HEK293T (cell line): Measurements from ENCODE around the gene YBEY.
"Not testable (repeated sequence)": the region's sequence is repeated elsewhere in the genome, so short reads cannot be mapped to it uniquely, and the experiment has no call there.

ENCODE experiments used
- CTCF ChIA-PET: fragments of 350-600 bp; formaldehyde crosslinking; extraction: SDS; loops from one replicate; lab custom pipeline; 2021; ENCODE audit warnings: antibody characterized with exemption, inconsistent platforms; lab: Yijun Ruan, JAX
- POLR2A ChIA-PET: fragments of 350-600 bp; formaldehyde crosslinking; extraction: SDS; loops from one replicate; lab custom pipeline; 2020; ENCODE audit warnings: antibody characterized with exemption, inconsistent platforms; lab: Yijun Ruan, JAX
- DNase-seq: peaks from one replicate; pipeline ENCODE4 v3.0.0; 2012; ENCODE audit warnings: mixed read lengths; ENCODE audit errors: extremely low spot score
- ARNT ChIP-seq: fragments of 450-650 bp; IDR thresholded peaks from 2 replicates; pipeline ENCODE4 v1.6.1; 2017; ENCODE audit warnings: mild to moderate bottlenecking
- BHLHE40 ChIP-seq: fragments of 450-650 bp; IDR thresholded peaks from 2 replicates; pipeline ENCODE4 v1.6.1; 2016; ENCODE audit warnings: mild to moderate bottlenecking, moderate library complexity, borderline replicate concordance
- CTBP1 ChIP-seq: fragments of 450-650 bp; IDR thresholded peaks from 2 replicates; pipeline ENCODE4 v1.6.1; 2016; ENCODE audit warnings: borderline replicate concordance
- ELF4 ChIP-seq: fragments of 450-650 bp; IDR thresholded peaks from 2 replicates; pipeline ENCODE4 v1.6.1; 2017; ENCODE audit warnings: antibody characterized with exemption
- FOXA1 ChIP-seq: fragments of 450-650 bp; IDR thresholded peaks from 2 replicates; pipeline ENCODE4 v1.6.1; 2016; ENCODE audit warnings: mild to moderate bottlenecking
- FOXK2 ChIP-seq: fragments of 450-650 bp; IDR thresholded peaks from 2 replicates; pipeline ENCODE4 v1.6.1; 2016; ENCODE audit warnings: mild to moderate bottlenecking
- FOXM1 ChIP-seq: fragments of 450-650 bp; IDR thresholded peaks from 2 replicates; pipeline ENCODE4 v1.6.1; 2017; ENCODE audit warnings: mild to moderate bottlenecking, borderline replicate concordance
- HDGF ChIP-seq: fragments of 450-650 bp; IDR thresholded peaks from 2 replicates; pipeline ENCODE4 v1.6.1; 2017; ENCODE audit warnings: antibody characterized with exemption, borderline replicate concordance
- L3MBTL2 ChIP-seq: fragments of 450-650 bp; conservative IDR thresholded peaks from 2 replicates; pipeline ENCODE4 v1.6.1; 2016; ENCODE audit warnings: mild to moderate bottlenecking
- LEF1 ChIP-seq: fragments of 450-650 bp; IDR thresholded peaks from 2 replicates; pipeline ENCODE4 v1.6.1; 2017; ENCODE audit warnings: mild to moderate bottlenecking, borderline replicate concordance
- NFRKB ChIP-seq: fragments of 450-650 bp; IDR thresholded peaks from 2 replicates; pipeline ENCODE4 v1.6.1; 2016; ENCODE audit warnings: mild to moderate bottlenecking, moderate library complexity
- SP1 ChIP-seq: fragments of 450-650 bp; IDR thresholded peaks from 2 replicates; pipeline ENCODE4 v1.6.1; 2017
- SUZ12 ChIP-seq: fragments of 450-650 bp; IDR thresholded peaks from 2 replicates; pipeline ENCODE4 v1.6.1; 2016; ENCODE audit warnings: mild to moderate bottlenecking
- TARDBP ChIP-seq: fragments of 450-650 bp; IDR thresholded peaks from 2 replicates; pipeline ENCODE4 v1.6.1; 2016
- ZNF384 ChIP-seq: fragments of 450-650 bp; IDR thresholded peaks from 2 replicates; pipeline ENCODE4 v1.6.1; 2016
- TF ChIP-seq, protein P1 (sequence below): fragments of 450-650 bp; IDR thresholded peaks from 2 replicates; pipeline ENCODE4 v1.6.1; 2016

YBEY gene

DNA sequence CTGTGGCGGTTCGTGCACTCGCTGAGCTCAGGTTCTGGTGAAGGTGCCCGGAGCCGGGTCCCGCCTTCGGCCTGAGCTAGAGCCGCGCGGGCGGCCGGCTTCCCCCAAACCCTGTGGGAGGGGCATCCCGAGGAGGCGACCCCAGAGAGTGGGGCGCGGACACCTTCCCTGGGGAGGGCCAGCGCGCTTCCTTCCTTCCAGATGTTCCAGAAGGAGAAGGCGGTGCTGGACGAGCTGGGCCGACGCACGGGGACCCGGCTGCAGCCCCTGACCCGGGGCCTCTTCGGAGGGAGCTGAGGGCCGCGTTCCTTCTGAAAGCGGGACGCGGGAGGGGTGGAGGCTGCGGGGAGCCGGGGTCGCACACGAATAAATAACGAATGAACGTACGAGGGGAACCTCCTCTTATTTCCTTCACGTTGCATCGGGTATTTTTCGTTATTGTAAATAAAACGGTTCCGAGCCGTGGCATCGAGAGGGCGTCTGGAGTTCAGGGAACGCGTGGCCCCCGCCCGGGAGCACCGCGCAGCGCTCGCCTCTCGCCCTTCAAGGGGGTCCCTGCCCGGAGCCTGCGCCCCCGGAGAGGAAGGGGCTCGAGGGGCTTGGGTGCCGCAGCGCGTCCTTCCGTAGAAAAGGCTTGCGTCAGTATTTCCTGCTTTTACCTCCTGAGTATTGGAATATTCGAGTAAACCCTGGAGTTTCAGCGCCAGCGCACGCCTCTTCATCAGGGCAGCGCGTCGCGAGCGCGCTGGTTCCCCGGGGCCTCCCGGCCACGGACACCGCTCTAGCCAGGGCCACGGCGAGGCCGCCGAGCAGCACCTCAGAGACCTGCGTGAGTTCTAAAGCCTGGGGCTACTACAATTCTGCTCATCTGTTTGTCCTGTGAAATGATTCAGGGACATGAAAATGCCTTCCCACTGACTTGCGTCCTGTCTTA is 11.5 kb downstream of the YBEY start:
- TF ChIP-seq BHLHE40, result no peak
- no peak for TF ChIP-seq TARDBP
- TF ChIP-seq SUZ12, result no peak
- no peak for TF ChIP-seq L3MBTL2
- TF ChIP-seq FOXK2, result no peak
- ChIA-PET POLR2A (no interaction called here), CTCF (no interaction called here)
- no peak for DNase-seq

DNA sequence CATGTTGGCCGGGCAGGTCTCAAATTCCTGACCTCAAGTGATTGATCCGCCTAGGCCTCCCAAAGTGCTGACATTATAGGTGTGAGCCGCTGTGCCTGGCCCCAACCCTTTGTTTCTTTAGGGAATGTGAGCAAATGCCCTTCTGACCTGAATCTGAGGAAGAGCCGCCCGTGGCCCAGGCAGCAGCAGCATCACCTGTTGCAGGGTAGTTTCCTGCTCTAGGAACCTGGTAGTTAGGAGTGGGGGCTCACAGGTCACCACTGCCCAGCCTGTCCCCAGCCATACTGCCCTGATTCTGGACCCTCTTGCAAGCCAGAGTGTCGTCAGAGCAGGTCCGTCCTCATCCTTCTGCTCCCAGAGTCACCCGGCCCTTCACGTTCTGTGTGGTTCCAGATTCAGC is 13.0 kb downstream of the YBEY start:
- TF ChIP-seq ELF4 (no peak), NFRKB (no peak), FOXM1 (no peak), HDGF (no peak), BHLHE40 (no peak), FOXK2 (no peak), ZNF384 (no peak), SUZ12 (no peak), ARNT (no peak)
- ChIA-PET POLR2A (no interaction called here), CTCF (no interaction called here)
- DNase-seq, result no peak

DNA sequence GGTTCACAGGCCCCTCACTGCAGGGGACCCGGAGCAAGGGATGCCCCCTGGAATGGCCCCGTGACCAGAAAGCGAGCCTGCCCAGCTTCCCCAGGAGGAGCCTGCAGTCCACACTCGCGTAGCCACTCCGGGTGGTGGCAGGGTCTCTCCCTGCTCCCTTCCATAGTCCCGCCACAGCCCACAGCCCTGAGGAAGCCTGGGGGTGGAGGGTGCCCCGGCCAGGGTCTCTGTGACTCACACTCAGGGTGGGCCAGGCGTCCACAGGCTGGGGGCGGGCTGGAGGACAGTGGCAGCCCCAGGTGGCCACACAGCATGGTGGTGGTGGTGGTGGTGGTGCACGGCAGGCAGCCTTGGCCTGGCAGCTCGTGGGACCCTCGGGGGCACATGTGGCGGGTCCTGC is 15.6 kb downstream of the YBEY start:
- CTCF ChIA-PET, result no interaction called here
- DNase-seq, result no peak
- TF ChIP-seq ARNT (no peak), FOXK2 (no peak), BHLHE40 (no peak), CTBP1 (no peak), SUZ12 (no peak), HDGF (no peak), LEF1 (no peak), TARDBP (no peak), ZNF384 (no peak), ELF4 (no peak), NFRKB (no peak), L3MBTL2 (no peak), FOXM1 (no peak), FOXA1 (no peak)
- TF ChIP-seq, protein P1, sequence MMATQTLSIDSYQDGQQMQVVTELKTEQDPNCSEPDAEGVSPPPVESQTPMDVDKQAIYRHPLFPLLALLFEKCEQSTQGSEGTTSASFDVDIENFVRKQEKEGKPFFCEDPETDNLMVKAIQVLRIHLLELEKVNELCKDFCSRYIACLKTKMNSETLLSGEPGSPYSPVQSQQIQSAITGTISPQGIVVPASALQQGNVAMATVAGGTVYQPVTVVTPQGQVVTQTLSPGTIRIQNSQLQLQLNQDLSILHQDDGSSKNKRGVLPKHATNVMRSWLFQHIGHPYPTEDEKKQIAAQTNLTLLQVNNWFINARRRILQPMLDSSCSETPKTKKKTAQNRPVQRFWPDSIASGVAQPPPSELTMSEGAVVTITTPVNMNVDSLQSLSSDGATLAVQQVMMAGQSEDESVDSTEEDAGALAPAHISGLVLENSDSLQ, result no peak
- POLR2A ChIA-PET, result interaction anchor here (1.5 kb wide), 1 partner anchor 15 kb away, joined by 3 read pairs; no protein-coding TSS in a partner anchor

DNA sequence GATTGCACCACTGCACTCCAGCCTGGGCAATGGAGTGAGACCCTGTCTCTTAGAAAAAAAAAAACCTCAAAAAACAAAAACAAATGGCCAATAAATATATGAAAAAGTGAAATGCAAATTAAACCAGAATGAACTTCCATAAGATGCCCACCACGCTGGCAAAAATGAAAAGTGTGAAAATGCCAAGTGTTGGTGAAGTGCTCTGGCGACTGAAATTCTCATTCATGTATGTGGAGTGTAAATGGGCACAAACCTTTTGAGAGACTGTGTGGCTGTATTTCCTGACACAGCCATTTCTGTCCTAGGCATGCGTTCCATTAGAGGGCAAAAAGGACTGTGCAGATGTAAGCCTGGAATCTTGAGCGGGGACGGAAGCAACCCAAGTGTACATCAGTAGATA is 18.3 kb downstream of the YBEY start:
- TF ChIP-seq FOXM1, result no peak
- TF ChIP-seq FOXK2, result no peak
- TF ChIP-seq NFRKB, result no peak
- TF ChIP-seq ARNT, result no peak
- TF ChIP-seq ZNF384, result no peak
- TF ChIP-seq L3MBTL2, result no peak
- no peak for TF ChIP-seq LEF1
- ChIA-PET CTCF (no interaction called here), POLR2A (no interaction called here)
- no peak for DNase-seq

DNA sequence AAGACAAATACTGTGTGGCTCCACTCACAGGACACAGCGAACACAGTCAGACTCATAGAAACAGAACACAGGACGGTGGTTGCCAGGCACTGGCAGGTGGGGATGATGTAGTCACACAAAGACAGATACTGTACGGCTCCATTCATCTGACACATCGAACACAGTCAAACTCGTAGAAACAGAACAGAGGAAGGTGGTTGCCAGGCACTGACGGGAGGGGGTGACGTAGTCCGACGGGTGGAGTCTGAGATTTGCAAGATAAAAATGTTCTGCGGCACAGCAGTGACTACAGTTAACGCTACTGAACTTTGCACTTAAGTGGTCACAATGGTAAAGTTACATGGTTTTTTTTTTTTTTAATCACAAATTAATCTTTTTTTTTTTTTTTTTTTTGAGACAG is 18.8 kb downstream of the YBEY start:
- TF ChIP-seq BHLHE40, result no peak
- POLR2A ChIA-PET, result no interaction called here
- no peak for DNase-seq
- CTCF ChIA-PET, result no interaction called here

DNA sequence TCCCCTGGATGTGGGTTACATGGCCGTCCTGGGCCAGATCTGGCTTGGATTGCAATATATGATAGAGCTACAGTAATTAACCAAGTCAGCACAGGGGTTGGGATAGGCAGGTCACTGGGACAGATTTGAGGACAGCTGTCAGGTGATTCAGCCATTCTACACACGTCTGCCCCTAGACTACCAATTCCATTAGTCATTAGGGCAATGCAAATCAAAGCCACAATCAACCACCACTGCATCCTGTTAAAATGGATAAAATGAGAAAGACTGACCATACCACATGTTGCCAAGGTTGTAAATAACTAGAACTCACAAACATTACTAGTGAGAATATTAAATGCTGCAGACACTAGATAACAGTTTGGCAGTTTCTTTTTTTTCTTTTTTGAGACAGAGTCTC is 21.5 kb downstream of the YBEY start:
- ChIA-PET CTCF (no interaction called here), POLR2A (no interaction called here)
- DNase-seq, result no peak
- TF ChIP-seq FOXM1 (no peak), ELF4 (no peak), FOXK2 (no peak), LEF1 (no peak), SUZ12 (no peak), FOXA1 (no peak), HDGF (no peak), ZNF384 (no peak), SP1 (no peak), NFRKB (no peak), CTBP1 (no peak), L3MBTL2 (no peak), ARNT (no peak), TARDBP (no peak), BHLHE40 (no peak)
- TF ChIP-seq, protein P1, result no peak

DNA sequence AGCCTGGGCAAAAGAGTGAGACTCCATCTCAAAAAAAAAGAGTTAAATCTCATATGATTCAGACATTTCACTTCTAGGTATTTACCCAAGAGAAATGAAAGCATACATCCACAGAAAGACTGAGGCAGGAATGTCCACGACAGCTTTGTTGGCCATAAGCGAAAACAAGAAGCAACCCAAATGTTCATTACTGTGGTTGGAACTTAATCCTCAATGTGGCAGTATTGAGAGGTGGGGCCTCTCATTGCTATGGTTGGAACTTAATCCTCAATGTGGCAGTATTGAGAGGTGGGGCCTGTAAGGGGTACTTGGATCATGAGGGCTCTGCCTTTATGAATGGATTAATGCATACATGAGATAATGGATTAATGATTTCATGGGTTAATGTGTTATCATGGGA is 22.3 kb downstream of the YBEY start:
- TF ChIP-seq LEF1 (no peak), FOXA1 (no peak), HDGF (no peak), ELF4 (no peak), SUZ12 (no peak), ZNF384 (no peak), FOXK2 (no peak), FOXM1 (no peak), SP1 (no peak)
- CTCF ChIA-PET, result no interaction called here
- POLR2A ChIA-PET, result no interaction called here
- DNase-seq, result no peak

DNA sequence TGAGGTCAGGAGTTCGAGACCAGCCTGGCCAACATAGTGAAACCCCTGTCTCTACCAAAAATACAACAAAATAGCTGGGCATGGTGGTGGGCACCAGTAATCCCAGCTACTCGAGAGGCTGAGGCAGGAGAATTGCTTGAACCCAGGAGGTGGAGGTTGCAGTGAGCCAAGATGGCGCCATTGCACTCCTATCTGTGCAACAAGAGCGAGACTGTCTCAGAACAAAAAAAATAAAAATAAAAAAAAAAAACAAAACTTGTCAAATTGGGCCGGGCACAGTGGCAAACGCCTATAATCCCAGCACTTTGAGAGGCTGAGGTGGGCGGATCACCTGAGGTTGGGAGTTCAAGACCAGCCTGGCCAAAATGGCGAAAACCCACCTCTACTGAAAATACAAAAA is 24.1 kb downstream of the YBEY start:
- POLR2A ChIA-PET, DNase-seq, CTCF ChIA-PET: not testable (repeated sequence)
